Panc1 (cell line): ENCODE measurements around the gene TBX1. TPM values are rescaled to one million over a fixed set of nuclear protein-coding genes. Genes with fewer than 3 reads are reported as not detected.

Experiments
- ATAC-seq: fragments of 200-7000 bp; cut with Tn5 transposase; 2 replicates; pipeline ENCODE4 v1.9.1; 2020; ENCODE audit warnings: mild to moderate bottlenecking, moderate library complexity
- BruUV-seq: library from RNA; stranded (reverse); fragments of 400-500 nt; replicated peaks from 2 replicates; lab custom pipeline; 2021; lab: Mats Ljungman, UMichigan
- CTCF ChIA-PET: fragments of 300-600 bp; sonication (Branson Sonifier 250); formaldehyde crosslinking; loops from one replicate; lab custom pipeline; 2022; ENCODE audit warnings: antibody characterized with exemption; lab: Charles Lee
- POLR2A ChIA-PET: fragments of 300-600 bp; sonication (Branson Sonifier 250); formaldehyde crosslinking; loops from one replicate; lab custom pipeline; 2022; ENCODE audit warnings: antibody characterized with exemption; lab: Charles Lee
- DNase-seq: peaks from one replicate; pipeline ENCODE4 v3.0.0-alpha.2; 2010; ENCODE audit warnings: low read depth, low spot score
- H3K27ac ChIP-seq: 2 replicates; pipeline ENCODE4 v1.5.1; 2011; ENCODE audit warnings: mild to moderate bottlenecking, low read length, inconsistent platforms
- H3K27me3 ChIP-seq: fragments of 200-500 bp; sonication (Bioruptor generic); 2 replicates; pipeline ENCODE4 v1.6.0; 2014; ENCODE audit warnings: low read length, inconsistent platforms; ENCODE audit not compliant: control insufficient read depth, insufficient read depth
- H3K36me3 ChIP-seq: fragments of 200-500 bp; sonication (Bioruptor generic); 2 replicates; pipeline ENCODE4 v1.5.1; 2014; ENCODE audit warnings: inconsistent platforms, mild to moderate bottlenecking, low read length, moderate library complexity; ENCODE audit not compliant: control insufficient read depth, insufficient read depth
- H3K4me1 ChIP-seq: 2 replicates; pipeline ENCODE4 v1.5.1; 2011; ENCODE audit warnings: inconsistent platforms, mild to moderate bottlenecking, low read length, moderate library complexity; ENCODE audit not compliant: control insufficient read depth, insufficient read depth
- H3K4me3 ChIP-seq, 2 experiments: 2 replicates each; pipeline ENCODE4 v1.5.1; 2011 to 2012; ENCODE audit warnings: low read depth in 2 of 2, low read length in 2 of 2, mild to moderate bottlenecking in 2 of 2, inconsistent platforms in 1 of 2, moderate library complexity in 1 of 2
- H3K9me3 ChIP-seq: fragments of 200-500 bp; sonication (Bioruptor generic); 2 replicates; pipeline ENCODE4 v1.5.1; 2014; ENCODE audit warnings: low read depth, mild to moderate bottlenecking, inconsistent platforms, low read length, moderate library complexity; ENCODE audit not compliant: control insufficient read depth, insufficient read depth
- CTCF ChIP-seq: fragments of 450-650 bp; IDR thresholded peaks from 2 replicates; pipeline ENCODE4 v1.5.1; 2017; ENCODE audit warnings: mild to moderate bottlenecking
- POLR2AphosphoS5 ChIP-seq: IDR thresholded peaks from 2 replicates; pipeline ENCODE4 v1.6.1; 2012; ENCODE audit warnings: mild to moderate bottlenecking, low read depth, low read length, moderate library complexity
- REST ChIP-seq, 2 experiments: IDR thresholded peaks; 2 replicates each; pipeline ENCODE4 v1.6.1; 2011 to 2012; ENCODE audit warnings: low read depth in 2 of 2, control low read depth in 1 of 2, low read length in 1 of 2, mild to moderate bottlenecking in 1 of 2, moderate library complexity in 1 of 2; ENCODE audit not compliant: insufficient read depth in 1 of 2
- SIN3A ChIP-seq: IDR thresholded peaks from 2 replicates; pipeline ENCODE4 v1.6.1; 2012; ENCODE audit warnings: low read depth, mild to moderate bottlenecking, low read length, moderate library complexity, borderline replicate concordance; ENCODE audit not compliant: insufficient read depth
- TCF7L2 ChIP-seq: IDR thresholded peaks from 2 replicates; pipeline ENCODE4 v1.6.1; 2011; ENCODE audit warnings: mild to moderate bottlenecking, low read depth, low read length, inconsistent platforms
- in situ Hi-C: cut with HindIII; loops from 2 replicates; pipeline ENCODE4 v1.10.0; 2016; ENCODE audit warnings: low sequenced_read_pairs, low pct_unique_long_range_greater_than_20kb
- intact Hi-C: fragments of 100-400 bp; cut with micrococcal nuclease; formaldehyde crosslinking; loops from one replicate; pipeline ENCODE4 v1.10.0; 2022; ENCODE audit not compliant: unreplicated experiment
- total RNA-seq: library from RNA; stranded (reverse); gene quantifications from one replicate; pipeline ENCODE4 v1.2.1, GENCODE V29; 2021; ENCODE audit not compliant: unreplicated experiment

Gene TBX1
- total RNA-seq, 1 experiment from 2014 or later, result 91.7 TPM

- H3K4me3 ChIP-seq, result no peak overlapping the region
- TF ChIP-seq CTCF (no peak), SIN3A (no peak), TCF7L2 (no peak), POLR2AphosphoS5 (no peak), REST (IDR thresholded peaks at IDR 0.05; ENCODE audit: insufficient read depth in 1 of 2, low read depth in 2 of 2, low read length in 1 of 2) (no peak)
- H3K9me3 ChIP-seq, result no peaks in the 10 kb centered on the region
- ChIA-PET POLR2A (no interaction called here), CTCF (no interaction called here)
- DNase-seq (no peak), ATAC-seq (no peak)
- no TSS peak for BruUV-seq
- H3K36me3 ChIP-seq, result no peaks in the 10 kb centered on the region
- in situ Hi-C loops, result no loop called here
- intact Hi-C loops, result no loop called here
- no peaks in the 10 kb centered on the region for H3K4me1 ChIP-seq
- H3K27ac ChIP-seq, result no peak overlapping the region
- no peaks in the 10 kb centered on the region for H3K27me3 ChIP-seq
Measured at GRCh38 chr22:19814428-19814827, 53.9 kb downstream of the TBX1 start.

- no peak for DNase-seq
- TF ChIP-seq REST (IDR thresholded peaks at IDR 0.05; ENCODE audit: insufficient read depth in 1 of 2, low read depth in 2 of 2, low read length in 1 of 2) (no peak), SIN3A (no peak), POLR2AphosphoS5 (no peak), TCF7L2 (no peak), CTCF (no peak)
- Histone ChIP-seq H3K4me1 (no peaks in the 10 kb centered on the region), H3K27ac (no peak overlapping the region), H3K4me3 (no peak overlapping the region), H3K27me3 (no peaks in the 10 kb centered on the region), H3K9me3 (no peaks in the 10 kb centered on the region), H3K36me3 (no peaks in the 10 kb centered on the region)
- ChIA-PET POLR2A (interaction anchor here (0.6 kb wide), 1 partner anchor 651 kb away, joined by 3 read pairs; no protein-coding TSS in a partner anchor), CTCF (no interaction called here)
- no peak for ATAC-seq
- in situ Hi-C loops, result no loop called here
- intact Hi-C loops, result no loop called here
- no TSS peak for BruUV-seq
Measured at GRCh38 chr22:19815093-19815822, 54.7 kb downstream of the TBX1 start.
